Mesothelial cell of epicardium (in vitro differentiated cells): ENCODE data around the gene GLO1. TPM values are rescaled to one million over a fixed set of nuclear protein-coding genes. Genes with fewer than 3 reads are reported as not detected.

Source experiments
- DNase-seq, 2 experiments: peaks; one replicate each; pipeline ENCODE4 v3.0.0; 2021; ENCODE audit warnings: low spot score in 2 of 2; ENCODE audit not compliant: unreplicated experiment in 2 of 2
- H3K27ac Mint-ChIP-seq: 2 replicates; pipeline ENCODE4 v1.8.0; 2021; ENCODE audit warnings: mixed read lengths
- H3K27me3 Mint-ChIP-seq: 2 replicates; pipeline ENCODE4 v1.8.0; 2021; ENCODE audit warnings: low read depth, mixed read lengths
- H3K36me3 Mint-ChIP-seq: 2 replicates; pipeline ENCODE4 v1.8.0; 2021; ENCODE audit warnings: mixed read lengths
- H3K4me1 Mint-ChIP-seq: 2 replicates; pipeline ENCODE4 v1.8.0; 2021; ENCODE audit warnings: mixed read lengths
- H3K4me3 Mint-ChIP-seq: 2 replicates; pipeline ENCODE4 v1.8.0; 2021; ENCODE audit warnings: mild to moderate bottlenecking, moderate library complexity, mixed read lengths
- H3K9me3 Mint-ChIP-seq: 2 replicates; pipeline ENCODE4 v1.8.0; 2021; ENCODE audit warnings: mixed read lengths
- total RNA-seq: library from RNA; stranded (reverse); gene quantifications from 3 replicates; pipeline ENCODE4 v1.2.1, GENCODE V29; 2021
- TF ChIP-seq, protein P1 (sequence below): fragments of 200-600 bp; sonication (generic); IDR thresholded peaks from one replicate; pipeline ENCODE4 v1.5.0; 2021; ENCODE audit warnings: antibody characterized with exemption; ENCODE audit not compliant: unreplicated experiment

The GLO1 gene
- total RNA-seq, 1 donor from 2014 or later = 86.2 TPM

DNA sequence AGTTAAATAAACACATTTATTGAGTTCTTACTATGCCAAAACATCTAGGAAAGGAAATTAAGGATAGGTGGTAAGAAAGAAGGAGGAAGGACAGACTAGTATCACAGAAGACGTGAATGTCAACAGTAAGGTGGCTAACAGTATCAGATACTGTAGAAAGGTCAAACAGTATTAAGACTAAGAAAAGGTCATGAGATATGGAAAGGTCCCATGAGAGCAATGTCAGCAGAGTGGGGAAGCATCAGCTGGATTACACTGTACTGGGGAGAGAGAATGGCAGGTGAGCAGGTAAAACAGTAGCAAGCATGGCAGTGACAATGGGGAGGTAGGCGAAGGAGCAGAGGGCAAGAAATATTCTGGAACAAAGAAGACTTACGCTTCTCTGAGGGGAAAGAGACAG, 18.0 kb downstream of the GLO1 start:
- H3K4me1 Mint-ChIP-seq = no peaks in the 10 kb centered on the region
- no peaks in the 10 kb centered on the region for H3K27me3 Mint-ChIP-seq
- TF ChIP-seq, protein P1, sequence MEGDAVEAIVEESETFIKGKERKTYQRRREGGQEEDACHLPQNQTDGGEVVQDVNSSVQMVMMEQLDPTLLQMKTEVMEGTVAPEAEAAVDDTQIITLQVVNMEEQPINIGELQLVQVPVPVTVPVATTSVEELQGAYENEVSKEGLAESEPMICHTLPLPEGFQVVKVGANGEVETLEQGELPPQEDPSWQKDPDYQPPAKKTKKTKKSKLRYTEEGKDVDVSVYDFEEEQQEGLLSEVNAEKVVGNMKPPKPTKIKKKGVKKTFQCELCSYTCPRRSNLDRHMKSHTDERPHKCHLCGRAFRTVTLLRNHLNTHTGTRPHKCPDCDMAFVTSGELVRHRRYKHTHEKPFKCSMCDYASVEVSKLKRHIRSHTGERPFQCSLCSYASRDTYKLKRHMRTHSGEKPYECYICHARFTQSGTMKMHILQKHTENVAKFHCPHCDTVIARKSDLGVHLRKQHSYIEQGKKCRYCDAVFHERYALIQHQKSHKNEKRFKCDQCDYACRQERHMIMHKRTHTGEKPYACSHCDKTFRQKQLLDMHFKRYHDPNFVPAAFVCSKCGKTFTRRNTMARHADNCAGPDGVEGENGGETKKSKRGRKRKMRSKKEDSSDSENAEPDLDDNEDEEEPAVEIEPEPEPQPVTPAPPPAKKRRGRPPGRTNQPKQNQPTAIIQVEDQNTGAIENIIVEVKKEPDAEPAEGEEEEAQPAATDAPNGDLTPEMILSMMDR = no peak
- peaks cover 13% of the 10 kb centered on the region for H3K36me3 Mint-ChIP-seq
- no peak overlapping the region for H3K27ac Mint-ChIP-seq
- no peak for DNase-seq
- no peaks in the 10 kb centered on the region for H3K9me3 Mint-ChIP-seq
- H3K4me3 Mint-ChIP-seq = no peak overlapping the region

DNA sequence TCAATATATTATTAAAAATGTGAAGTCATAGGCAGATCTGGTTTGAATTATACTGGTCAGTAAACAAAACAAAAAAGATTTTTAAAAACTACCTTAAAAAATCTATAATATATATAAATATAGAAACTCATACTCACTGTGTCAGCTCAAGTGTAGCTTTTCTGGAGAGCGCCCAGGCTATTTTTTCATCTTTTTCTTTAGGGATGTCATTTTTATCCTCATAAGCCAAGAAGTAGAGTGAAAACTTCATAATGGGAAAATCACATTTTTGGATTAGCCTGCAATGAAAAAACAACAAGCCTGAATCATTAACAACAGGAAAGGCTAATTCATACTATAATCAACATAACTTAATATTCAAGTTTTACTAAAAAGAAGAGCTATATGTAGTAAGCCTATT, 18.7 kb downstream of the GLO1 start:
- Mint-ChIP-seq H3K9me3 (no peaks in the 10 kb centered on the region), H3K36me3 (peaks cover 15% of the 10 kb centered on the region), H3K4me1 (no peaks in the 10 kb centered on the region), H3K4me3 (no peak overlapping the region), H3K27ac (no peak overlapping the region), H3K27me3 (no peaks in the 10 kb centered on the region)
- no peak for DNase-seq
- TF ChIP-seq, protein P1 = no peak

DNA sequence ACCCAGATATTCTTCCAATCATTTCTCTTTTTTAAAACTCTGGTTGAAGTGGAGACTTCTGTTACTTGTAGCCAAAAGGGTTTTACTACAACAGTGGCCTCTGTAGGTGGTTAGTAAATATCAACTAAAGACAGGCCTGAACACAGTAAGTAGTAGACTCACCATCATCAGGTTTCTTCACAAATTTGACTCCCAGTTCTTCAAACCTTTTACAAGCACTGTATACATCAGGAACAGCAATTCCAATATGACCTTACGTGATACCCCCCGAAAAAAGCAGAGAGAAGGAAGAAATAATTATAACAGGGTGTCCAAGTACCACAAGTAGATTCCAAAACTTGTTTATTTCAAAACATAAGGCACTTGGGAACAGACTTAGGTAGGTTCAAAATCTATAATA, 21.1 kb downstream of the GLO1 start:
- no peak for DNase-seq
- Mint-ChIP-seq H3K36me3 (peaks cover 21% of the 10 kb centered on the region), H3K9me3 (no peaks in the 10 kb centered on the region), H3K27me3 (no peaks in the 10 kb centered on the region), H3K4me3 (no peak overlapping the region), H3K27ac (no peak overlapping the region), H3K4me1 (no peaks in the 10 kb centered on the region)
- TF ChIP-seq, protein P1 = no peak

DNA sequence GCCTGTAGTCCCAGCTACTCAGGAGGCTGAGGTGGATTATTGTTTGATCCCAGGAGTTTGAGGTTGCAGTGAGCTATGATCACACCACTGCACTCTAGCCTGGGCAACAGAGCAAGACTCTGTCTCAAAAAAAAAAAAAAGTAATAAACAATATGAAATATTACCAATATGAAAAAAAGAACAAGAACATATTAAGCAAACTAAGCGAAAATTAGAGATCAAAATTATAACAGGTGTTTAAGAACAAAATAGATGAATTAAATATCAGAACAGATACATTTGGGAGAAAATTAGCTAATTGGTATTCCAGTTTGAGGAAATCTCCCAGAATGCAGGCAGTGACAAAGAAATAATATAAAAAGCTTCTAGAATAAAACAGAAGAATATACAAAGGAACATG, 23.3 kb downstream of the GLO1 start:
- Mint-ChIP-seq H3K36me3 (peaks cover 41% of the 10 kb centered on the region), H3K27ac (no peak overlapping the region), H3K9me3 (peaks cover 3% of the 10 kb centered on the region), H3K4me3 (no peak overlapping the region), H3K4me1 (no peaks in the 10 kb centered on the region), H3K27me3 (no peaks in the 10 kb centered on the region)
- TF ChIP-seq, protein P1 = no peak
- DNase-seq = no peak

DNA sequence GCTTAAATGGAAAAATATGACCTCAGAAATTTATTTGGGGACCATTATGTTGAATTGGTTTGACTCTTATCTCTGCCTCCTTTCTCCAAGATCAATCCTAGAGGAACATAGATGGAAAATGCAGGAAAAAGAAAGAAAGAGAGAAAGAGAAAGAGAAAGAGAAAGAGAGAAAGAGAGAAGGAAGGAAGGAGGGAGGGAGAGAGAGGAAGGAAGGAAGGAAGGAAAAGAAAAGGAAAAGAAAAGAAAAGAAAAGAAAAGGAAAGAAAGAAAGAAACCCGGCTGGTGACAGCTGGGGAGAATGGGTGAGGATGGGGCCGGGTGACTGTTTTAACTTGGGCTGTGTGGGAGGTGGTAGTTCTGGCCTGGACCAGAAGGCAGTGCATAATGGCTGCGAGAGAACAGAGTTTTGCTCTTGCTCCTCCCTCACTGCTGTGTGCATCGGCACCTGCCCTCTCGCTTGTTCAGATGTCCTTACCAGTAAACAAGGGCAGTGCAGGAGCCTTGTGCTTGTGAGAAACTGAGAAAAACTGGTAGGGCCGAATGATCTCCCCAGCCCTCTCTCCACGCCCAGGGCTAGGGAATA, 24.7 kb downstream of the GLO1 start:
- H3K27me3 Mint-ChIP-seq = no peaks in the 10 kb centered on the region
- peaks cover 3% of the 10 kb centered on the region for H3K9me3 Mint-ChIP-seq
- TF ChIP-seq, protein P1 = no peak
- H3K36me3 Mint-ChIP-seq = peaks cover 45% of the 10 kb centered on the region
- DNase-seq = no peak
- no peak overlapping the region for H3K27ac Mint-ChIP-seq
- no peaks in the 10 kb centered on the region for H3K4me1 Mint-ChIP-seq
- no peak overlapping the region for H3K4me3 Mint-ChIP-seq
